GM12878 (cell line): ENCODE measurements around the gene ASCL4. TPM values are rescaled to one million over a fixed set of nuclear protein-coding genes. Genes with fewer than 3 reads are reported as not detected.

Source experiments
- ASH2L ChIP-seq: fragments of 300-600, 200-600 bp; sonication (generic); IDR thresholded peaks from 2 replicates; pipeline ENCODE4 v1.6.1; 2017; ENCODE audit warnings: low read depth, mild to moderate bottlenecking, borderline replicate concordance
- ATF7 ChIP-seq: fragments of 450-650 bp; IDR thresholded peaks from 2 replicates; pipeline ENCODE4 v1.6.1; 2016; ENCODE audit warnings: low read depth, mild to moderate bottlenecking
- BACH1 ChIP-seq: fragments of 450-650 bp; IDR thresholded peaks from 2 replicates; pipeline ENCODE4 v1.6.1; 2017; ENCODE audit warnings: mild to moderate bottlenecking, borderline replicate concordance
- BHLHE40 ChIP-seq, 2 experiments: fragments of 450-650 bp in 1 of 2; IDR thresholded peaks; 2 replicates each; pipeline ENCODE4 v1.6.1; 2011 to 2017; ENCODE audit warnings: low read depth in 2 of 2, borderline replicate concordance in 1 of 2, improper control_type of control experiment in 1 of 2, low read length in 1 of 2, mild to moderate bottlenecking in 1 of 2
- DPF2 ChIP-seq: fragments of 450-650 bp; IDR thresholded peaks from 2 replicates; pipeline ENCODE4 v1.6.1; 2017; ENCODE audit warnings: mild to moderate bottlenecking
- EED ChIP-seq: sonication (generic); IDR thresholded peaks from 2 replicates; pipeline ENCODE4 v1.6.1; 2016; ENCODE audit warnings: antibody characterized with exemption, low read depth
- HDAC2 ChIP-seq: fragments of 200-600 bp; sonication (generic); IDR thresholded peaks from 2 replicates; pipeline ENCODE4 v1.6.1; 2017
- IKZF2 ChIP-seq, 2 experiments: fragments of 450-650 bp; IDR thresholded peaks; 2 replicates each; pipeline ENCODE4 v1.6.1; 2017; ENCODE audit warnings: mild to moderate bottlenecking in 2 of 2, moderate library complexity in 2 of 2
- IRF4 ChIP-seq: IDR thresholded peaks from 2 replicates; pipeline ENCODE4 v1.6.1; 2011; ENCODE audit warnings: low read depth, low read length
- KLF5 ChIP-seq: fragments of 450-650 bp; IDR thresholded peaks from 2 replicates; pipeline ENCODE4 v1.6.1; 2014; ENCODE audit warnings: mild to moderate bottlenecking; ENCODE audit not compliant: partially characterized antibody
- MEF2B ChIP-seq: fragments of 450-650 bp; IDR thresholded peaks from 2 replicates; pipeline ENCODE4 v1.6.1; 2018; ENCODE audit warnings: mild to moderate bottlenecking, moderate library complexity; ENCODE audit not compliant: partially characterized antibody, poor library complexity, severe bottlenecking
- MTA2 ChIP-seq: fragments of 450-650 bp; IDR thresholded peaks from 2 replicates; pipeline ENCODE4 v1.6.1; 2016; ENCODE audit warnings: low read depth, mild to moderate bottlenecking, moderate library complexity
- NBN ChIP-seq: fragments of 450-650 bp; IDR thresholded peaks from 2 replicates; pipeline ENCODE4 v1.6.1; 2016
- SP1 ChIP-seq: IDR thresholded peaks from one replicate; pipeline ENCODE4 v1.6.1; 2011; ENCODE audit warnings: low read depth, low read length
- SPI1 ChIP-seq: IDR thresholded peaks from 2 replicates; pipeline ENCODE4 v1.6.1; 2011; ENCODE audit warnings: low read depth, mild to moderate bottlenecking, low read length, moderate library complexity, borderline replicate concordance; ENCODE audit not compliant: insufficient read depth
- SUZ12 ChIP-seq: fragments of 200-600 bp; sonication (generic); IDR thresholded peaks from one replicate; pipeline ENCODE4 v1.6.1; 2018; ENCODE audit warnings: antibody characterized with exemption, mild to moderate bottlenecking; ENCODE audit not compliant: unreplicated experiment
- polyA plus RNA-seq, 11 experiments: library from polyadenylated mRNA; depleted of rRNA in 4 of 11; unstranded in 6 of 11; stranded (reverse) in 5 of 11; fragments of >200 nt; fragmentation: Nextera tagmentation in 4 of 11; fragmentation: Illumina TruSeq in 1 of 11; extraction: Ambion mirVana in 4 of 11; extraction: Trizol in 1 of 11; gene quantifications; 1 replicate in 1 of 11; 2 replicates in 10 of 11; pipeline versions ENCODE4 v1.2.1 to v1.2.3, GENCODE V29; 2011 to 2016; ENCODE audit warnings: inconsistent platforms in 2 of 11, missing spikeins in 2 of 11, low read depth in 1 of 11
- total RNA-seq, 4 experiments: library from RNA; depleted of rRNA in 3 of 4; stranded (reverse); fragments of >200 nt in 3 of 4; fragmentation: Illumina TruSeq in 1 of 4; extraction: Trizol in 1 of 4; gene quantifications; 2 replicates each; pipeline versions ENCODE4 v1.2.1 to v1.2.3, GENCODE V29; 2013 to 2021
- TF ChIP-seq, protein P1 (sequence below): IDR thresholded peaks from 2 replicates; pipeline ENCODE4 v1.6.1; 2012; ENCODE audit warnings: low read depth, low read length, improper control_type of control experiment
- TF ChIP-seq, protein P2 (sequence below): IDR thresholded peaks from 2 replicates; pipeline ENCODE4 v1.6.1; 2011; ENCODE audit warnings: mild to moderate bottlenecking, low read depth, low read length, moderate library complexity; ENCODE audit not compliant: insufficient replicate concordance
- TF ChIP-seq, protein P3 (sequence below), 3 experiments: IDR thresholded peaks in 2 of 3; conservative IDR thresholded peaks in 1 of 3; 2 replicates each; pipeline ENCODE4 v1.5.1; 2011; ENCODE audit warnings: low read depth in 3 of 3, low read length in 3 of 3, mild to moderate bottlenecking in 3 of 3, control low read depth in 2 of 3, moderate library complexity in 2 of 3, inconsistent platforms in 1 of 3, mixed read lengths in 1 of 3; ENCODE audit not compliant: control insufficient read depth in 2 of 3, insufficient read depth in 1 of 3; ENCODE audit errors: extremely low read depth in 1 of 3
- TF ChIP-seq, protein P4 (sequence below): fragments of 450-650 bp; conservative IDR thresholded peaks from 2 replicates; pipeline ENCODE4 v1.6.1; 2017; ENCODE audit warnings: mild to moderate bottlenecking, moderate library complexity
- TF ChIP-seq, protein P5 (sequence below): fragments of 450-650 bp; IDR thresholded peaks from 2 replicates; pipeline ENCODE4 v1.6.1; 2017; ENCODE audit warnings: low read depth, mild to moderate bottlenecking, moderate library complexity
- TF ChIP-seq, protein P6 (sequence below): IDR thresholded peaks from 2 replicates; pipeline ENCODE4 v1.6.1; 2012; ENCODE audit warnings: low read depth, low read length, improper control_type of control experiment

Gene ASCL4
- total and polyA plus RNA-seq, 10 of the 15 experiments (the other 5 are each of a cell fraction or from before 2014, with no cell fraction given): not detected

DNA sequence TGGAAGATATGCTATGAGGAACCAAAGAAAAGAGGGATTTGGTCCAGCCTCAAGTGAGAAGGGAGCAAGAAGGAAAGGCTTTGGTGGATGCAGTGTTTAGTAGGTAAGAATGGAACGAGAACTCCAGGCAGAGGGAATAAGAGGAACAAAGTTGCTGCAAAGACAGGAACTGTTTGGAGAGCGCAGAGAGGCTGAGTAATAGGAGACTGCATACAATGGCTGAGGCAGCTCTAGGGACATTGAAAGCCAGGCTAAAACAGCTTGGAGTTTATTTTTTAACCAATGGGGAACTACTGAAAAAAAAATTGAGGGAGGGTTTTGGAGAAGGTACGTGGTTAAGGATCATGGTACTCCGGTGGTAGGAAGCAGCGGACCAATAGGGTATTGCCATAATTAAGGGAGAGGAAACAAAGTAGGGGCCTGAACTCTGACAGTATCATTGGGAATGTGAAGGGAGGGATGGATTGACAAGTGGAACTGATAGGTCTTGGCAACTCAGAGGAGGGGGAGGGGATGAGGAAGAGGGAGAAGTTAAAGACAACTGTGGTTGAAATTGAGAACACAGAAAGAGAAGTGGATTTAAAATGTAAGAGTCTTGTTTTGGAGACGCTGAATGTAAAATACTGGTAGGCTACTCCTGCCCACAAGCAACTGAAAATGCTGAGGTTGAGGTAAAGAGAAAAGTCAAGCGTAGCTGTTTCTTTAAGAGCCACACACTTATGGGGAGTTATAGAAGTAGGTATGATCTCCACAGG lies 4.8 kb downstream of the ASCL4 start (continued):
- TF ChIP-seq KLF5 (no peak), IKZF2 (IDR thresholded peaks at IDR 0.05) (peak; percentile 82 to 84), ATF7 (peak; percentile 33; the same call in 1 of the 2 replicates), HDAC2 (no peak), EED (peak; percentile 64), MEF2B (peak; percentile 13), SP1 (no peak), MTA2 (peak; percentile 76; the same call in 1 of the 2 replicates), SUZ12 (no peak), DPF2 (peak; percentile 67), NBN (peak; percentile 70; the same call in 1 of the 2 replicates), IRF4 (peak; percentile 56; the same call in 1 of the 2 replicates), SPI1 (peak; percentile 91), ASH2L (no peak), BACH1 (no peak), BHLHE40 (IDR thresholded peaks at IDR 0.05; ENCODE audit: borderline replicate concordance in 1 of 2, low read depth in 2 of 2, low read length in 1 of 2) (peak in 1 of 2 experiments; percentile 21; a peak in 1 of 4 replicates)
- TF ChIP-seq, protein P1, sequence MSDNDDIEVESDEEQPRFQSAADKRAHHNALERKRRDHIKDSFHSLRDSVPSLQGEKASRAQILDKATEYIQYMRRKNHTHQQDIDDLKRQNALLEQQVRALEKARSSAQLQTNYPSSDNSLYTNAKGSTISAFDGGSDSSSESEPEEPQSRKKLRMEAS: no peak
- TF ChIP-seq, protein P2, sequence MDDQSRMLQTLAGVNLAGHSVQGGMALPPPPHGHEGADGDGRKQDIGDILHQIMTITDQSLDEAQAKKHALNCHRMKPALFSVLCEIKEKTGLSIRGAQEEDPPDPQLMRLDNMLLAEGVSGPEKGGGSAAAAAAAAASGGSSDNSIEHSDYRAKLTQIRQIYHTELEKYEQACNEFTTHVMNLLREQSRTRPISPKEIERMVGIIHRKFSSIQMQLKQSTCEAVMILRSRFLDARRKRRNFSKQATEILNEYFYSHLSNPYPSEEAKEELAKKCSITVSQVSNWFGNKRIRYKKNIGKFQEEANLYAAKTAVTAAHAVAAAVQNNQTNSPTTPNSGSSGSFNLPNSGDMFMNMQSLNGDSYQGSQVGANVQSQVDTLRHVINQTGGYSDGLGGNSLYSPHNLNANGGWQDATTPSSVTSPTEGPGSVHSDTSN: peak; percentile 44
- TF ChIP-seq, protein P3, sequence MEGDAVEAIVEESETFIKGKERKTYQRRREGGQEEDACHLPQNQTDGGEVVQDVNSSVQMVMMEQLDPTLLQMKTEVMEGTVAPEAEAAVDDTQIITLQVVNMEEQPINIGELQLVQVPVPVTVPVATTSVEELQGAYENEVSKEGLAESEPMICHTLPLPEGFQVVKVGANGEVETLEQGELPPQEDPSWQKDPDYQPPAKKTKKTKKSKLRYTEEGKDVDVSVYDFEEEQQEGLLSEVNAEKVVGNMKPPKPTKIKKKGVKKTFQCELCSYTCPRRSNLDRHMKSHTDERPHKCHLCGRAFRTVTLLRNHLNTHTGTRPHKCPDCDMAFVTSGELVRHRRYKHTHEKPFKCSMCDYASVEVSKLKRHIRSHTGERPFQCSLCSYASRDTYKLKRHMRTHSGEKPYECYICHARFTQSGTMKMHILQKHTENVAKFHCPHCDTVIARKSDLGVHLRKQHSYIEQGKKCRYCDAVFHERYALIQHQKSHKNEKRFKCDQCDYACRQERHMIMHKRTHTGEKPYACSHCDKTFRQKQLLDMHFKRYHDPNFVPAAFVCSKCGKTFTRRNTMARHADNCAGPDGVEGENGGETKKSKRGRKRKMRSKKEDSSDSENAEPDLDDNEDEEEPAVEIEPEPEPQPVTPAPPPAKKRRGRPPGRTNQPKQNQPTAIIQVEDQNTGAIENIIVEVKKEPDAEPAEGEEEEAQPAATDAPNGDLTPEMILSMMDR (IDR thresholded peaks at IDR 0.05 in 2 of 3, conservative IDR thresholded peaks at IDR 0.05 in 1 of 3; ENCODE audit: control insufficient read depth in 2 of 3, extremely low read depth in 1 of 3, insufficient read depth in 1 of 3, low read depth in 3 of 3, low read length in 3 of 3): no peak
- TF ChIP-seq, protein P4, sequence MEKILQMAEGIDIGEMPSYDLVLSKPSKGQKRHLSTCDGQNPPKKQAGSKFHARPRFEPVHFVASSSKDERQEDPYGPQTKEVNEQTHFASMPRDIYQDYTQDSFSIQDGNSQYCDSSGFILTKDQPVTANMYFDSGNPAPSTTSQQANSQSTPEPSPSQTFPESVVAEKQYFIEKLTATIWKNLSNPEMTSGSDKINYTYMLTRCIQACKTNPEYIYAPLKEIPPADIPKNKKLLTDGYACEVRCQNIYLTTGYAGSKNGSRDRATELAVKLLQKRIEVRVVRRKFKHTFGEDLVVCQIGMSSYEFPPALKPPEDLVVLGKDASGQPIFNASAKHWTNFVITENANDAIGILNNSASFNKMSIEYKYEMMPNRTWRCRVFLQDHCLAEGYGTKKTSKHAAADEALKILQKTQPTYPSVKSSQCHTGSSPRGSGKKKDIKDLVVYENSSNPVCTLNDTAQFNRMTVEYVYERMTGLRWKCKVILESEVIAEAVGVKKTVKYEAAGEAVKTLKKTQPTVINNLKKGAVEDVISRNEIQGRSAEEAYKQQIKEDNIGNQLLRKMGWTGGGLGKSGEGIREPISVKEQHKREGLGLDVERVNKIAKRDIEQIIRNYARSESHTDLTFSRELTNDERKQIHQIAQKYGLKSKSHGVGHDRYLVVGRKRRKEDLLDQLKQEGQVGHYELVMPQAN: no peak
- TF ChIP-seq, protein P5, sequence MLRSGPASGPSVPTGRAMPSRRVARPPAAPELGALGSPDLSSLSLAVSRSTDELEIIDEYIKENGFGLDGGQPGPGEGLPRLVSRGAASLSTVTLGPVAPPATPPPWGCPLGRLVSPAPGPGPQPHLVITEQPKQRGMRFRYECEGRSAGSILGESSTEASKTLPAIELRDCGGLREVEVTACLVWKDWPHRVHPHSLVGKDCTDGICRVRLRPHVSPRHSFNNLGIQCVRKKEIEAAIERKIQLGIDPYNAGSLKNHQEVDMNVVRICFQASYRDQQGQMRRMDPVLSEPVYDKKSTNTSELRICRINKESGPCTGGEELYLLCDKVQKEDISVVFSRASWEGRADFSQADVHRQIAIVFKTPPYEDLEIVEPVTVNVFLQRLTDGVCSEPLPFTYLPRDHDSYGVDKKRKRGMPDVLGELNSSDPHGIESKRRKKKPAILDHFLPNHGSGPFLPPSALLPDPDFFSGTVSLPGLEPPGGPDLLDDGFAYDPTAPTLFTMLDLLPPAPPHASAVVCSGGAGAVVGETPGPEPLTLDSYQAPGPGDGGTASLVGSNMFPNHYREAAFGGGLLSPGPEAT: peak; percentile 43; the same call in 1 of the 2 replicates
- TF ChIP-seq, protein P6, sequence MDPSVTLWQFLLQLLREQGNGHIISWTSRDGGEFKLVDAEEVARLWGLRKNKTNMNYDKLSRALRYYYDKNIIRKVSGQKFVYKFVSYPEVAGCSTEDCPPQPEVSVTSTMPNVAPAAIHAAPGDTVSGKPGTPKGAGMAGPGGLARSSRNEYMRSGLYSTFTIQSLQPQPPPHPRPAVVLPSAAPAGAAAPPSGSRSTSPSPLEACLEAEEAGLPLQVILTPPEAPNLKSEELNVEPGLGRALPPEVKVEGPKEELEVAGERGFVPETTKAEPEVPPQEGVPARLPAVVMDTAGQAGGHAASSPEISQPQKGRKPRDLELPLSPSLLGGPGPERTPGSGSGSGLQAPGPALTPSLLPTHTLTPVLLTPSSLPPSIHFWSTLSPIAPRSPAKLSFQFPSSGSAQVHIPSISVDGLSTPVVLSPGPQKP: no peak
